IPS DF 19.7 (cell line): ENCODE data around the gene BCORL1.

Experiments
- DNase-seq: peaks from one replicate; pipeline ENCODE4 v3.0.0-alpha.2; 2013; ENCODE audit warnings: low read depth, low spot score

The BCORL1 gene

DNA sequence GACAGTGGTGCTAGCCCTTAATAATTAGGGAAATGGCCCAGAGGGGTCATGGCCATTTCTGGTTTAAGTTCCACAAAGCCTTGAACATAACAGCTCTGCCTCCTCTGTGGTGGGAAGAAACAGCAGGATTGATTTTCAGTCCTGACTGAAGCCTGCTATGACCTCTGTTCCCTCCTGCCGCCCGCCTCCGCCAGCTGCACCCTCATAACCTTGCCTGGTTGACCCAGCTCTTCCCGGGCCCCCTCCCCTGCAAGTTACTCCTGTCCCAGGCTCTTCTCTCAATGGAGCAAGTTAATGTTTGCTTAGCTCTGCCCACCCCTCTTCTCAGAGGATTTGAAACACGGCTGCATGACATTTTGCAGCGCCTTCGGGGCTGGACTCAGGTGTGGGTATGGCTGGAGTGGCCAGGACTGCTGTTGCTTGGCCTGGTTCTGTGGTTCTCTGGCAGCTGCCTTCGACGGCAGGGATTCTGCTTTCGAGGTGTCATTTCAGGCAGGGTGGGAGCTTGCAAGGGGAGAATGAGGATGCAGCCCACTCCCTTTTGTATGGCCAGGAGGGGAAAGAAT is 27.3 kb downstream of the BCORL1 start:
- DNase-seq: no peak

GRCh38 chrX:130012683-130013082 is 30.2 kb downstream of the BCORL1 start:
- no peak for DNase-seq

DNA sequence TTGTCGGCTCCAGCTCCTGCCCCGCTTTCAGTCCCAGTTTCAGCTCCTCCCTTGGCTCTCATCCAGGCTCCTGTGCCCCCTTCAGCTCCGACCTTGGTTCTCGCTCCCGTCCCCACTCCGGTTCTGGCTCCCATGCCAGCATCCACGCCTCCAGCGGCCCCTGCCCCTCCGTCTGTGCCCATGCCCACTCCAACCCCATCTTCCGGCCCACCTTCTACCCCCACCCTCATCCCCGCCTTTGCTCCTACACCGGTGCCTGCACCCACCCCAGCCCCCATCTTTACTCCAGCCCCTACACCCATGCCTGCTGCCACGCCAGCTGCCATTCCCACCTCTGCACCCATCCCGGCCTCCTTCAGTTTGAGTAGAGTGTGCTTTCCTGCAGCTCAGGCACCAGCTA is 31.2 kb downstream of the BCORL1 start:
- no peak for DNase-seq

DNA sequence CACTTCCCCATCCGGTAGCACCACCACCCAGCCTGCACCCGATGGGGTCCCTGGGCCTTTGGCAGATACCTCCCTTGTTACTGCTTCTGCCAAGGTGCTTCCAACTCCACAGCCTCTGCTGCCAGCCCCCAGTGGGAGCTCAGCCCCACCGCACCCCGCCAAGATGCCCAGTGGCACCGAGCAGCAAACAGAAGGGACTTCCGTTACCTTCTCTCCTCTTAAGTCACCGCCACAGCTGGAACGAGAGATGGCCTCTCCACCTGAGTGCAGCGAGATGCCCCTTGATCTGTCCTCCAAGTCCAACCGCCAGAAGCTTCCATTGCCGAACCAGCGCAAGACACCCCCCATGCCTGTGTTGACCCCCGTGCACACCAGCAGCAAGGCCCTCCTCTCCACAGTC is 31.9 kb downstream of the BCORL1 start:
- DNase-seq: no peak

DNA sequence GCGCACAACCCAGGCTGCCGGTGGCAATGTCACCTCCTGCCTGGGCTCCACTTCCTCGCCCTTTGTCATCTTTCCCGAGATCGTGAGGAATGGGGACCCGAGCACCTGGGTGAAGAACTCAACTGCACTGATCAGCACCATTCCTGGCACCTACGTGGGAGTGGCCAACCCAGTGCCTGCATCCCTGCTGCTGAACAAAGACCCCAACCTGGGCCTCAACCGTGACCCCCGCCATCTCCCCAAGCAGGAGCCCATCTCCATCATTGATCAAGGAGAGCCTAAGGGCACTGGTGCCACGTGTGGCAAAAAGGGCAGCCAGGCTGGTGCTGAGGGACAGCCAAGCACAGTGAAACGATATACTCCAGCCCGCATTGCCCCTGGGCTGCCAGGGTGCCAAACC is 32.3 kb downstream of the BCORL1 start:
- no peak for DNase-seq

- DNase-seq: no peak
These were observed 32.7 kb downstream of the BCORL1 start for GRCh38 chrX:130015181-130015580.

- no peak for DNase-seq
These were observed 35.7 kb downstream of the BCORL1 start for GRCh38 chrX:130018143-130018542.

- DNase-seq: no peak
These were observed 38.4 kb downstream of the BCORL1 start for GRCh38 chrX:130020661-130021324.

DNA sequence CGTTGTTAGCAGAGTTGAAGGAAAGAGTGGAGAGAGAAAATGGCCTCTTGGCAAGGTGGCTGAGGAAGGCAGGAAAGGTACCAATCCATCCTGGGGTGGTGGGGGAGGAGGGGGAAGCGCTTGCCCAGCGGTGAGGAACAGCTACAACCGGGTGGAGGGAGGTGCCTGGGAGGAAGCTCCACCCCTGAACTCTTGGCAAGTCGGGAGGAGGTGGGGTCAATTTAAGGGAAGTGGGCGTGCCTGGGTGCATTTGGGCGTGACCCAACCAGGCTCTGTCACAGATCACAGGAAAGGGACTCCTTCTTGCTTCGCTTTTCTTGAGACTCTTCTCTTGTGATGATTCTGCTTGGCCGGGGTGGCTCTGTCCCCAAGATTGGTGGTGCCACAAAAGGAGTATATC is 41.7 kb downstream of the BCORL1 start:
- DNase-seq: no peak

GRCh38 chrX:130025256-130025655 is 42.8 kb downstream of the BCORL1 start:
- DNase-seq: no peak

DNA sequence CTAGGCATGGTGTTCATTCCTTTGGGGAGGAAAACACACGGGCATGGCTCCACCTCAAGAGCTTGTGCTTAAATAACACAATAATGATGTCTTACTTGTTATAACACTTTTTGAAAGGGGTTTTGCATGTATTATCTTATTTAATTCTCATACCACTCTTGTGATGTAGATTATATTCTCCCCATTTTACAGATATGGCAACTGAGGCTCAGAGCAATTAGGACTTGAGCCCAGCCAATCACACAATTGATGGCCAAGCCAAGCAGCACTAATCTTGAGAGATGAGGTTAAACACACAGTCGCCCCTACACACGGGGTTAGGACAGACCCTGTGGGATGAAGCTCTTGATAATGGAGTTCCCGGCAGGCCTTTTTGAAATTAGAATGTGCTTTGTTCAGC is 45.1 kb downstream of the BCORL1 start:
- DNase-seq: no peak

- no peak for DNase-seq
These were observed 45.8 kb downstream of the BCORL1 start for GRCh38 chrX:130028196-130028595.

DNA sequence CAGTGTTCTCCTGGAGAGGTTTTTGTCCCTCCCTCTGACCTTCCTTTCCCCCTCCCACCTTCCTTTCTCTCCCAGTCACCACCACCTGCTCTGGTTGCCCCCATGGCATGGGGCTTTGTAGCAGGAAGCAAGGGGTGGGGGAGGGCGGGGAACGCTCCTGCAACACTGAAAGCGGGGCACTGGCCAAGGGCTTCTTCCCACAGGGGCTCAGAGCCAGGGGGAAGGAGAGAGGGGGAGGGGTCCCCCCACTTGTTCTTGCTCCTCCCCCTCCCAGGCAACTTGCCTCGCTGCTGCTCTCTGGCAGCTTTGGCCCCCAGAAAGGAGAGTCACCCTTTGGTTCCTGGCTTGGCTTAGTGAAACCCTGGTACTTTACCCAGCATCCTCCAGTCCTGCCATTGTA is 48.4 kb downstream of the BCORL1 start:
- DNase-seq: no peak

DNA sequence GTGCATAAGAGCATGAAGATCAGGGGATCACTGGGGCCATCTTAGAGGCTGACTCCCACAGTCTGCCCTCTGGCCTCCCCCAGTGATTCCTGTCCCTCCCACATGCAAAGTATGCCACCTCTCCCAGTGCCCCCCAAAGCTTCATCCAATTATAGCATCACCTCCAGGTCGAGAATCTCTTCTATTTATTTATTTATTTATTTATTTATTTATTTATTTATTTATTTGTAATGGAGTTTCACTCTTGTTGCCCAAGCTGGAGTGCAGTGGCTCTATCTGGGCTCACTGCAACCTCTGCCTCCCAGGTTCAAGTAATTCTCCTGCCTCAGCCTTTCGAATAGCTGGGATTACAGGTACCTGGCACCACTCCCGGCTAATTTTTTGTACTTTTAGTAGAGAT is 50.1 kb downstream of the BCORL1 start:
- no peak for DNase-seq

DNA sequence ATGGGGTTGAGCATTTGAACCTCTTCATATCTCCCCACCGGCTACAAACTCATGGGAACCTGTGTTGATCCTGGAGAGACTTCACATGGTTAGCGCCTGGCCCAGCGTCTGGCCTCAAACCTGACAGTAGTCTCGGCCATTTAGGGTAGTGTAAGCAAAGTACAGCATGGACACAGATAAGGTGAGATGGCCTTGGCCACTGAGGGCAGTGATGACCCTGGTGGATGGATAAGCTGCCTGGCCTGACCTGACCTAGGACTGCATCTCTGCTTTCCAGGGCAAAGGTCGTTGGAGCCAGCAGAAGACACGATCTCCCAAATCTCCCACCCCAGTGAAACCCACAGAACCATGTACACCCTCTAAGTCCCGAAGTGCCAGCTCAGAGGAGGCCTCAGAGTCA is 51.7 kb downstream of the BCORL1 start:
- DNase-seq: no peak

DNA sequence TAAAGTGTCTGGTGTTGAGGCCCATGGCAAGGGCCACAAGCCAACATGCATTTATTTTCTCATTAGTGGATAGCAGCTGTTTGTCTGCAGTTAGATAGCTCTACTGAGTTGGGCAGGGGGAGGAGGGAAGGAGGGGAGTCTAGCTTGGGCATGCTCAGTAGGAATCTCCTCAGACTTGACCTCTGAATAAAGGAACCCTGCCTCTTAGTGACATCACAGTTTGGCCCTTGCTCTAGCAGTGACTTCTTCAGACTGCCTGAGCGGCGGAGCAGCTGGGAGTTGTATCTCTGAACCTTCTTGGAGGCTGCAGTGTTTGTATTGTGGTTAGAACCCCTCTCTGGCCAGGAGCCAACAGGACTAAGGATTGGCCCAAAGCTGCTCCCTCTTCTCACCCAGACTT is 57.4 kb downstream of the BCORL1 start:
- no peak for DNase-seq

GRCh38 chrX:130047416-130047815 is 65.0 kb downstream of the BCORL1 start:
- DNase-seq: no peak

DNA sequence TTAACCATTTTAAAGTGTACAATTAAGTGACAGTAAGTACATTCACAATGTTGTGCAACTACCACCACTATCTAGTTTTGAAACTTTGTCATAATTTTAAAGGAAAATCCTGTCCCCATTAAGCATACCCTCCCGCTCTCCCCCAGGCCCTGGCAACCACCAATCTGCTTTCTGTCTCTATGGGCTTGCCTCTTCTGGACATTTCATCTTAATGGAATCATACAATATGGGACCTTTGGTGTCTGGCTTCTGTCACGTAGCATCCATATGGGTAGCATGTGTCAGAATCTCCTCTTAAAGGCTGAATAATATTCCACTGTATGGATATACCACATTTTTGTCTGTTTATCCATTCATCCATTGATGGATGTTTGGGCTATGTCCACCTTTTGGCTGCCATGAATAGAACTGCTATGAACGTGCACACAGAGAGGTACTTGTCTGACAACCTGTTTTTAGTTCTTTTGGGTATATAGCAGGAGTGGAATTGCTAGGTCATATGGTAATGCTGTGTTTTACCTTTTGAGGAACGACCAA is 66.3 kb downstream of the BCORL1 start:
- DNase-seq: no peak

DNA sequence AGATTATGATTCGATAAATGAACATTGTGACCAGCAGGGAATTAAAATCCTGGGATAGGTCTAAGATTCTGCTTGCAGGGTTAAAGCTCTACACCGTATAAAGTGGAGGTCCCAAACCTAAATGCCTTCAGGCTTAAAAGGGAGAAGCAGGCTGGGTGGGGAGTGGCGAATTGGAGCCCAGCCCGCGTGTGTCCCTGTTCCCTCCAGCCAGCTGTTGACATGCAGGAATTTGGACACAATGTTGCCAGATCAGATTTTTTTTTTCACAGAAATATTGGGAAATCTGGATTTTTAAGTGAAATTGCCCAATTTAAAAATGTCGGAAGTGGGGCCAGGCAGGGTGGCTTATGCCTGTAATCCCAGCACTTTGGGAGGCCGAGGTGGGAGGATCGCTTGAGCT is 67.4 kb downstream of the BCORL1 start:
- no peak for DNase-seq

DNA sequence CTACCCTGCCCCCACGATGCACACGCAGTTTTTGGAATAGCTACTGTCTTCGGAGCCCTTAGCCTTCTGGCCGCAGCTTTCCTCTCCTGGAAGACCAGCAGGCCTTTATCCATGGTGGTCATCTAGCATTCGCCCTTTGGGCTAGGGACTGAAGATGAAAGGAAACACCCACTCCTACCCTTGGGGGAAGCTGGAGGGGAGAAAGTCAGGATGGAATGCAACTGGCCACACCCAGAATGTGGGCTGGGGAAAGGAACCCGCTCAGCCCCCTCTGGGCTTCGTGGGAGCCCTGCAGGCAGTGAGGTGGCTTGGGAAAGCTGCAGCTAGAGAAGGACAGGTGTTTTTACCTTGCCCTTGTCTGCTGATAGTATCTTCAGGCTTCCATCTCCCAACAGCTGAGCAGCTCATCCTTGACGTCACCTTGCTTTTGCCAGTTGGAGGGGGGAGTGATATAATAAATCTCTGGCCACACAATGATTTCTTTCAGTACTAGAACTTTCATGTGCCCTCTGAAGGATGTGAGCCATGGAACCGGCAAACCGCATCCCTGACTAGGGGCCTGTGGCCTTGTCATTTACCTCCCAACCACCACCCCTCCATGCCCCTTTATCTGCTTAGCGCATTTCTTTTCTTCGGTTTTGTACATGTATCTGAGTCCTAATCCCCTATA is 68.9 kb downstream of the BCORL1 start:
- DNase-seq: no peak

- no peak for DNase-seq
These were observed 70.8 kb downstream of the BCORL1 start for GRCh38 chrX:130053236-130053635.

- DNase-seq: no peak
These were observed 72.7 kb downstream of the BCORL1 start for GRCh38 chrX:130055103-130055502.

DNA sequence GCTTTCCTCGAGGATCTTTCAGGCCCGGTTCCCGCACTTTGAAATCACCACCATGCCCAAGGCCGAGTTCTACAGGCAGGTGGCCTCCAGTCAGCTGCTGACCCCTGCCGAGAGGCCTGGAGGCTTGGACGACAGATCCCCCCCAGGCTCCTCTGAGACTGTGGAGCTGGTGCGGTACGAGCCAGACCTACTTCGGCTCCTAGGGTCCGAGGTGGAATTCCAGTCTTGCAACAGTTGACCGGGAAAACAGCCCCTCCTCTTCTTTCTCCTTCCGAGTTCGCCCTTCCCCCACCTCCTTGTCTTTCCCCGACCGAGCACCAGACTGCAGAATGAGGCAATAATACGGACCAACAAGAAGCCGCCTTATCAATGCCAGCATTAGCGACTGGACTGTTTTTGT is 73.5 kb downstream of the BCORL1 start:
- DNase-seq: no peak
